Thoracic aorta (tissue), 2 donors: Measurements from ENCODE around the gene OXTR. TPM values are rescaled to one million over a fixed set of nuclear protein-coding genes. Genes with fewer than 3 reads are reported as not detected.

Experiments
- ATAC-seq: fragments of 150-250 bp; one replicate; pipeline ENCODE4 v1.8.0; 2017; ENCODE audit warnings: low read depth; ENCODE audit not compliant: insufficient number of reproducible peaks, low FRiP score
- DNase-seq: peaks from one replicate; pipeline ENCODE4 v3.0.0-alpha.2; 2020; ENCODE audit warnings: low spot score
- H3K27ac ChIP-seq, 2 donors: fragments of 200-600 bp; sonication (generic); 1 replicate in 1 of 2; 2 replicates in 1 of 2; pipeline ENCODE4 v1.5.1; 2016; ENCODE audit warnings: mild to moderate bottlenecking in 2 of 2, moderate library complexity in 2 of 2
- H3K27me3 ChIP-seq: fragments of 200-600 bp; sonication (generic); replicated peaks from 2 replicates; pipeline ENCODE4 v1.6.0; 2016; ENCODE audit warnings: mild to moderate bottlenecking; ENCODE audit not compliant: insufficient read depth
- H3K36me3 ChIP-seq: fragments of 200-600 bp; sonication (generic); one replicate; pipeline ENCODE4 v1.5.1; 2016
- H3K4me1 ChIP-seq, 2 donors: fragments of 200-600 bp; sonication (generic); 1 replicate in 1 of 2; 2 replicates in 1 of 2; pipeline versions ENCODE4 v1.5.1 to v1.6.0; 2016; ENCODE audit warnings: low read depth in 2 of 2, mild to moderate bottlenecking in 1 of 2; ENCODE audit not compliant: control insufficient read depth in 1 of 2
- H3K4me3 ChIP-seq: fragments of 200-600 bp; sonication (generic); 2 replicates; pipeline ENCODE4 v1.5.1; 2016; ENCODE audit warnings: mild to moderate bottlenecking
- H3K9me3 ChIP-seq: fragments of 200-600 bp; sonication (generic); 2 replicates; pipeline ENCODE4 v1.5.1; 2016
- total RNA-seq, 2 donors: library from RNA; depleted of rRNA; stranded (reverse); fragments of >200 nt; gene quantifications; one replicate each; pipeline versions ENCODE4 v1.1.0 to v1.2.3, GENCODE V29; 2016
- TF ChIP-seq, protein P1 (sequence below): fragments of 200-600 bp; sonication (generic); IDR thresholded peaks from one replicate; pipeline ENCODE4 v1.5.1; 2019; ENCODE audit warnings: antibody characterized with exemption

The OXTR gene
- total RNA-seq, 2 donors from 2014 or later = 2.3 to 55.1 TPM

- DNase-seq = no peak
- no peak overlapping the region for H3K27ac ChIP-seq
- H3K36me3 ChIP-seq = no peaks in the 10 kb centered on the region
- ATAC-seq = no peak
- no peak overlapping the region for H3K4me3 ChIP-seq
- H3K4me1 ChIP-seq = peaks cover 0 to 11% of the 10 kb centered on the region in 2 donors
- TF ChIP-seq, protein P1, sequence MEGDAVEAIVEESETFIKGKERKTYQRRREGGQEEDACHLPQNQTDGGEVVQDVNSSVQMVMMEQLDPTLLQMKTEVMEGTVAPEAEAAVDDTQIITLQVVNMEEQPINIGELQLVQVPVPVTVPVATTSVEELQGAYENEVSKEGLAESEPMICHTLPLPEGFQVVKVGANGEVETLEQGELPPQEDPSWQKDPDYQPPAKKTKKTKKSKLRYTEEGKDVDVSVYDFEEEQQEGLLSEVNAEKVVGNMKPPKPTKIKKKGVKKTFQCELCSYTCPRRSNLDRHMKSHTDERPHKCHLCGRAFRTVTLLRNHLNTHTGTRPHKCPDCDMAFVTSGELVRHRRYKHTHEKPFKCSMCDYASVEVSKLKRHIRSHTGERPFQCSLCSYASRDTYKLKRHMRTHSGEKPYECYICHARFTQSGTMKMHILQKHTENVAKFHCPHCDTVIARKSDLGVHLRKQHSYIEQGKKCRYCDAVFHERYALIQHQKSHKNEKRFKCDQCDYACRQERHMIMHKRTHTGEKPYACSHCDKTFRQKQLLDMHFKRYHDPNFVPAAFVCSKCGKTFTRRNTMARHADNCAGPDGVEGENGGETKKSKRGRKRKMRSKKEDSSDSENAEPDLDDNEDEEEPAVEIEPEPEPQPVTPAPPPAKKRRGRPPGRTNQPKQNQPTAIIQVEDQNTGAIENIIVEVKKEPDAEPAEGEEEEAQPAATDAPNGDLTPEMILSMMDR = no peak
- H3K9me3 ChIP-seq = no peaks in the 10 kb centered on the region
- no peaks in the 10 kb centered on the region for H3K27me3 ChIP-seq
Observed at GRCh38 chr3:8743911-8744310, 25.5 kb downstream of the OXTR start.

DNA sequence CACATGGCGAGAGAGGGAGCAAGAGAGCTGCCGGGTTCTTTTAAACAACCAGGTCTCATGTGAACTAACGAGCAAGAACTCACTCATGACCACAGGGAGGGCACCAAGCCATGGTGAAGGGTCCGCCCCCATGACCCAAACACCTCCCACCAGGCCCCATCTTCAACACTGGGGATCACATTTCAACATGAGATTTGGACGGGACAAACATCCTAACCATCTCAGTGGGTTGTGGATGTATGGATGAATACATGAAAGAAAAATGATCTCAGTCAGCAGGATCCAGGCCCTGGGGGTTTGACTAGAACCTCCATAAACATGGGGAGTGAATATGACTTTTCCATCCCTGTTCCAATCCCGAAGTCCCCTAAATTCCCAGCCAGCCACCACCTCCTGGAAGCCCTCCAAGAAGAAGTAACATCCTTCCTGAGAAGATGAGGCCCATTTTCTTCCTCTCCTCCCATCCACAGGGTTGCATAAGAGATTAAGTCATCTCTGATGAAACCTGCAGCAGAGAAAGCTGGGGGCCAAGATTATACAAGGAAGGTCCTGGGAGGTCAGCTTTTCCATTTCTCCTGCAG, 26.3 kb downstream of the OXTR start:
- H3K36me3 ChIP-seq = no peaks in the 10 kb centered on the region
- no peak overlapping the region for H3K4me3 ChIP-seq
- no peaks in the 10 kb centered on the region for H3K9me3 ChIP-seq
- no peak for DNase-seq
- no peak overlapping the region for H3K27ac ChIP-seq
- H3K27me3 ChIP-seq = no peaks in the 10 kb centered on the region
- no peak for ATAC-seq
- H3K4me1 ChIP-seq = peaks cover 0 to 11% of the 10 kb centered on the region in 2 donors
- TF ChIP-seq, protein P1 = no peak

- Histone ChIP-seq H3K27me3 (no peaks in the 10 kb centered on the region), H3K9me3 (no peaks in the 10 kb centered on the region), H3K4me1 (peaks cover 0 to 11% of the 10 kb centered on the region in 2 donors), H3K4me3 (peak overlapping the region; percentile 22), H3K27ac (no peak overlapping the region), H3K36me3 (no peaks in the 10 kb centered on the region)
- TF ChIP-seq, protein P1 = no peak
- DNase-seq = no peak
- ATAC-seq = no peak
Observed at GRCh38 chr3:8741581-8742261, 27.7 kb downstream of the OXTR start.

- H3K9me3 ChIP-seq = no peaks in the 10 kb centered on the region
- no peak overlapping the region for H3K4me3 ChIP-seq
- H3K27me3 ChIP-seq = no peaks in the 10 kb centered on the region
- no peak for ATAC-seq
- no peak for DNase-seq
- TF ChIP-seq, protein P1 = no peak
- H3K4me1 ChIP-seq = peaks cover 0 to 11% of the 10 kb centered on the region in 2 donors
- H3K36me3 ChIP-seq = no peaks in the 10 kb centered on the region
- H3K27ac ChIP-seq = no peak overlapping the region
Observed at GRCh38 chr3:8739757-8740504, 29.5 kb downstream of the OXTR start.

- TF ChIP-seq, protein P1 = no peak
- ATAC-seq (no peak), DNase-seq (no peak)
- Histone ChIP-seq H3K36me3 (no peaks in the 10 kb centered on the region), H3K4me3 (no peak overlapping the region), H3K27ac (no peak overlapping the region), H3K9me3 (no peaks in the 10 kb centered on the region), H3K4me1 (peaks cover 0 to 12% of the 10 kb centered on the region in 2 donors), H3K27me3 (no peaks in the 10 kb centered on the region)
Observed at GRCh38 chr3:8738639-8739038, 30.8 kb downstream of the OXTR start.
